Measurements from ENCODE around the gene GSDMA. TPM values are rescaled to one million over a fixed set of nuclear protein-coding genes. Genes with fewer than 3 reads are reported as not detected.

GSDMA gene
- total RNA-seq, 1 donor from 2014 or later: not detected

GRCh38 chr17:39920218-39921210 is 42.3 kb upstream of the GSDMA start:
- no peak overlapping the region for H3K4me3 ChIP-seq (ENCODE audit: insufficient read depth, low read depth, low read length)
- H3K4me1 ChIP-seq (ENCODE audit: insufficient read depth, low read length): peaks cover 14% of the 10 kb centered on the region
- H3K27ac ChIP-seq (ENCODE audit: low read depth, low read length): no peak overlapping the region
- peaks cover 38% of the 10 kb centered on the region for H3K36me3 Mint-ChIP-seq (ENCODE audit: low read depth, unreplicated experiment)
- no peak for FAIRE-seq
- TF ChIP-seq EZH2 (IDR thresholded peaks at IDR 0.05; ENCODE audit: insufficient read depth, low read length) (no peak), CTCF (IDR thresholded peaks at IDR 0.05; ENCODE audit: insufficient read depth, low read depth, low read length) (no peak)
- H3K9me3 Mint-ChIP-seq (ENCODE audit: unreplicated experiment): no peaks in the 10 kb centered on the region
- H3K4me2 ChIP-seq (ENCODE audit: low read length): no peak overlapping the region
- H3K4me3 Mint-ChIP-seq (ENCODE audit: unreplicated experiment): no peak overlapping the region
- no peak overlapping the region for H2AFZ ChIP-seq (ENCODE audit: low read depth, low read length)
- peaks cover 27% of the 10 kb centered on the region for H3K79me2 ChIP-seq (ENCODE audit: insufficient read depth, low read length)
- H3K27ac Mint-ChIP-seq (ENCODE audit: unreplicated experiment): no peak overlapping the region
- H3K36me3 ChIP-seq (ENCODE audit: insufficient read depth, low read length): peaks cover 25% of the 10 kb centered on the region
- H4K20me1 ChIP-seq (ENCODE audit: insufficient read depth, low read length): peaks cover 55% of the 10 kb centered on the region
- H3K9ac ChIP-seq (ENCODE audit: low read length): no peak overlapping the region
- H3K27me3 ChIP-seq (ENCODE audit: insufficient read depth, low read length): no peaks in the 10 kb centered on the region
- no peaks in the 10 kb centered on the region for H3K9me3 ChIP-seq (ENCODE audit: insufficient read depth, low read depth, low read length)
- no peaks in the 10 kb centered on the region for H3K27me3 Mint-ChIP-seq (ENCODE audit: low read depth, unreplicated experiment)
- no peak for DNase-seq (ENCODE audit: low read depth)
- H3K4me1 Mint-ChIP-seq (ENCODE audit: low read depth, unreplicated experiment): peaks cover 9% of the 10 kb centered on the region

- Histone ChIP-seq H3K4me2 (ENCODE audit: low read length) (no peak overlapping the region), H4K20me1 (ENCODE audit: insufficient read depth, low read length) (peaks cover 63% of the 10 kb centered on the region), H3K4me3 (ENCODE audit: insufficient read depth, low read depth, low read length) (no peak overlapping the region), H3K4me1 (ENCODE audit: insufficient read depth, low read length) (peaks cover 22% of the 10 kb centered on the region), H3K79me2 (ENCODE audit: insufficient read depth, low read length) (peaks cover 35% of the 10 kb centered on the region), H3K27ac (ENCODE audit: low read depth, low read length) (no peak overlapping the region), H3K9me3 (ENCODE audit: insufficient read depth, low read depth, low read length) (no peaks in the 10 kb centered on the region), H3K9ac (ENCODE audit: low read length) (no peak overlapping the region), H3K36me3 (ENCODE audit: insufficient read depth, low read length) (peaks cover 25% of the 10 kb centered on the region), H2AFZ (ENCODE audit: low read depth, low read length) (no peak overlapping the region), H3K27me3 (ENCODE audit: insufficient read depth, low read length) (no peaks in the 10 kb centered on the region)
- Mint-ChIP-seq H3K27me3 (ENCODE audit: low read depth, unreplicated experiment) (no peaks in the 10 kb centered on the region), H3K27ac (ENCODE audit: unreplicated experiment) (no peak overlapping the region), H3K4me1 (ENCODE audit: low read depth, unreplicated experiment) (peaks cover 9% of the 10 kb centered on the region), H3K4me3 (ENCODE audit: unreplicated experiment) (no peak overlapping the region), H3K36me3 (ENCODE audit: low read depth, unreplicated experiment) (peaks cover 38% of the 10 kb centered on the region), H3K9me3 (ENCODE audit: unreplicated experiment) (no peaks in the 10 kb centered on the region)
- TF ChIP-seq EZH2 (IDR thresholded peaks at IDR 0.05; ENCODE audit: insufficient read depth, low read length) (no peak), CTCF (IDR thresholded peaks at IDR 0.05; ENCODE audit: insufficient read depth, low read depth, low read length) (no peak)
- FAIRE-seq (no peak), DNase-seq (ENCODE audit: low read depth) (no peak)
Measured at GRCh38 chr17:39921323-39921722, 41.5 kb upstream of the GSDMA start.

GRCh38 chr17:39922006-39922405 is 40.8 kb upstream of the GSDMA start:
- FAIRE-seq: no peak
- Mint-ChIP-seq H3K27me3 (ENCODE audit: low read depth, unreplicated experiment) (no peaks in the 10 kb centered on the region), H3K4me3 (ENCODE audit: unreplicated experiment) (no peak overlapping the region), H3K9me3 (ENCODE audit: unreplicated experiment) (no peaks in the 10 kb centered on the region), H3K4me1 (ENCODE audit: low read depth, unreplicated experiment) (peaks cover 9% of the 10 kb centered on the region), H3K27ac (ENCODE audit: unreplicated experiment) (no peak overlapping the region), H3K36me3 (ENCODE audit: low read depth, unreplicated experiment) (peaks cover 36% of the 10 kb centered on the region)
- no peaks in the 10 kb centered on the region for H3K9me3 ChIP-seq (ENCODE audit: insufficient read depth, low read depth, low read length)
- H2AFZ ChIP-seq (ENCODE audit: low read depth, low read length): no peak overlapping the region
- no peak for DNase-seq (ENCODE audit: low read depth)
- no peak overlapping the region for H3K4me2 ChIP-seq (ENCODE audit: low read length)
- no peak overlapping the region for H3K27ac ChIP-seq (ENCODE audit: low read depth, low read length)
- no peak overlapping the region for H3K4me3 ChIP-seq (ENCODE audit: insufficient read depth, low read depth, low read length)
- H3K4me1 ChIP-seq (ENCODE audit: insufficient read depth, low read length): peaks cover 27% of the 10 kb centered on the region
- H3K9ac ChIP-seq (ENCODE audit: low read length): no peak overlapping the region
- TF ChIP-seq CTCF (IDR thresholded peaks at IDR 0.05; ENCODE audit: insufficient read depth, low read depth, low read length) (no peak), EZH2 (IDR thresholded peaks at IDR 0.05; ENCODE audit: insufficient read depth, low read length) (no peak)
- H3K79me2 ChIP-seq (ENCODE audit: insufficient read depth, low read length): peaks cover 42% of the 10 kb centered on the region
- H3K36me3 ChIP-seq (ENCODE audit: insufficient read depth, low read length): peaks cover 25% of the 10 kb centered on the region
- H4K20me1 ChIP-seq (ENCODE audit: insufficient read depth, low read length): peaks cover 68% of the 10 kb centered on the region
- no peaks in the 10 kb centered on the region for H3K27me3 ChIP-seq (ENCODE audit: insufficient read depth, low read length)

All from astrocyte (in vitro differentiated cells and primary cell).